Activated T-cell treated with anti-CD3 and anti-CD28 coated beads, Interleukin-2, amount 50 U/mL, for 4 hours (primary cell): ENCODE results near the gene TSN. TPM values are rescaled to one million over a fixed set of nuclear protein-coding genes. Genes with fewer than 3 reads are reported as not detected.
"Not testable (repeated sequence)": the region's sequence is repeated elsewhere in the genome, so short reads cannot be mapped to it uniquely, and the experiment has no call there.

Source experiments
- ATAC-seq, 2 donors: fragments of 200-7000 bp; cut with Tn5 transposase; one replicate each; pipeline ENCODE4 v1.10.0; 2021
- DNase-seq: peaks from one replicate; pipeline ENCODE4 v3.0.0-alpha.2; 2020
- H3K27me3 Mint-ChIP-seq: one replicate; pipeline ENCODE4 v1.8.0; 2021; ENCODE audit warnings: low read depth, mixed read lengths
- H3K36me3 Mint-ChIP-seq: one replicate; pipeline ENCODE4 v1.8.0; 2022; ENCODE audit warnings: mixed read lengths; ENCODE audit not compliant: insufficient read depth
- H3K4me1 Mint-ChIP-seq: one replicate; pipeline ENCODE4 v1.8.0; 2021; ENCODE audit warnings: low read depth, mixed read lengths
- H3K4me3 Mint-ChIP-seq: one replicate; pipeline ENCODE4 v1.8.0; 2021; ENCODE audit warnings: mild to moderate bottlenecking, moderate library complexity, mixed read lengths
- H3K9me3 Mint-ChIP-seq: one replicate; pipeline ENCODE4 v1.8.0; 2021; ENCODE audit warnings: mixed read lengths
- total RNA-seq, 3 donors: library from RNA; stranded (reverse); gene quantifications; one replicate each; pipeline ENCODE4 v1.2.1, GENCODE V29; 2021

TSN gene
- total RNA-seq, 3 donors from 2014 or later: 93.3 to 108 (median 95.2) TPM

DNA sequence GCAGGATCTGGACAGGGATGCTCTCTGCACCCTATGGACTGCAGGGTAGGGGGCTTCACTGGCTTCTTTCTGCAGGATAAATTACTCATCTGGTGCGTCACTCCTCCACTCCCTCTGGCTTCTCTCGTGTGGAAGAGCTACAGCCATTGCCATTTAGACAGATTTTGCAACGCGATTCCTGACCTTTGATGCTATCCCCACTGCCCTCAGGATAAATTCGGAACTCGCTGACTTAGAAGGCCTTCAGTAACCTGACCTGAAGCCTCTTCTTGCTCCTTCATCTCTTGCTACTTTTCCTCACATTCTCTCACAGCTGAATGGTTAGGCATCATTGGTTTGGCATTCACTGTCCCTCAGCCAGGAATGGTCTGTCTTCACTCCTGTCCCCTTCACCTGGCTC is 24.1 kb upstream of the TSN start:
- H3K4me3 Mint-ChIP-seq: no peak overlapping the region
- no peaks in the 10 kb centered on the region for H3K9me3 Mint-ChIP-seq
- DNase-seq: no peak
- H3K27me3 Mint-ChIP-seq: no peaks in the 10 kb centered on the region
- H3K36me3 Mint-ChIP-seq: peaks cover 48% of the 10 kb centered on the region
- peaks cover 39% of the 10 kb centered on the region for H3K4me1 Mint-ChIP-seq
- ATAC-seq: no peak

GRCh38 chr2:121734544-121734943 is 20.9 kb upstream of the TSN start:
- H3K27me3 Mint-ChIP-seq, DNase-seq, H3K9me3 Mint-ChIP-seq, ATAC-seq: not testable (repeated sequence)
- Mint-ChIP-seq H3K36me3 (peaks cover 34% of the 10 kb centered on the region), H3K4me1 (peaks cover 47% of the 10 kb centered on the region), H3K4me3 (peak overlapping the region; percentile 97)

DNA sequence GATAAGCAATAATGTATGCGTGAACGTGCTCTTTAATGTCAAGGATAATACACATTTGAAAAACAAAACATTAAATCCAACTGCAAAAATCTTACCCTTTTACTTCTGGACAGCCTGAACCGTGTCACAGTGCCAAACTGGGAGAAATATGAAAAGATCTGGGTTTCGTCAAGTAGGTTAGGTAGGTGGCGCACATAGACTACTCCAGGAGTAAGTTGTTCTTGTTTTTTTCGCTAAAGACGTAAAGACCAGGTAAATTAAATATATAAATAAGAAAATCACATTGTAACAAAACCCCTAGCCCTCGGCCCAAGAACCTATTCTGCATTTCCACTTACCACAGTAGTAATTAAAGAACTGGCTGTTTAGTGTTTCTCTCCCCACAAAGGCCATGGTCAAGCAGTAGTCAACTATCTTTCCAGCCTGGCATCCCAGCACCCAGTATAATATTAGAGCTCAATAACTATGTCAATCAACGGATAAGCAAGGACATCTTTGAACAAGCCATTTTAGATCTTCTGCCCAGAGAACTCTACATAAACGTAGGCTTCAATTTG is 19.9 kb upstream of the TSN start:
- ATAC-seq (no peak), DNase-seq (no peak)
- Mint-ChIP-seq H3K9me3 (no peaks in the 10 kb centered on the region), H3K4me1 (peaks cover 48% of the 10 kb centered on the region), H3K36me3 (peaks cover 30% of the 10 kb centered on the region), H3K4me3 (peak overlapping the region; percentile 97), H3K27me3 (no peaks in the 10 kb centered on the region)

- DNase-seq (no peak), ATAC-seq (no peak)
- Mint-ChIP-seq H3K4me1 (peaks cover 44% of the 10 kb centered on the region), H3K36me3 (peaks cover 25% of the 10 kb centered on the region), H3K4me3 (peak overlapping the region; percentile 97), H3K9me3 (no peaks in the 10 kb centered on the region), H3K27me3 (no peaks in the 10 kb centered on the region)
Measured at GRCh38 chr2:121736140-121736461, 19.4 kb upstream of the TSN start.

GRCh38 chr2:121736462-121737336 is 18.8 kb upstream of the TSN start, which contains the start of gene NIFK:
Gene NIFK (minus strand): TSS chr2:121736875. CDS start chr2:121736850, 25 bp downstream.
- ATAC-seq: peak; percentile 92 to 94
- DNase-seq: peak; percentile 100
- Mint-ChIP-seq H3K36me3 (peaks cover 20% of the 10 kb centered on the region), H3K27me3 (no peaks in the 10 kb centered on the region), H3K4me3 (peak within 1 kb of the TSS; percentile 97), H3K4me1 (peaks cover 38% of the 10 kb centered on the region), H3K9me3 (no peaks in the 10 kb centered on the region)

DNA sequence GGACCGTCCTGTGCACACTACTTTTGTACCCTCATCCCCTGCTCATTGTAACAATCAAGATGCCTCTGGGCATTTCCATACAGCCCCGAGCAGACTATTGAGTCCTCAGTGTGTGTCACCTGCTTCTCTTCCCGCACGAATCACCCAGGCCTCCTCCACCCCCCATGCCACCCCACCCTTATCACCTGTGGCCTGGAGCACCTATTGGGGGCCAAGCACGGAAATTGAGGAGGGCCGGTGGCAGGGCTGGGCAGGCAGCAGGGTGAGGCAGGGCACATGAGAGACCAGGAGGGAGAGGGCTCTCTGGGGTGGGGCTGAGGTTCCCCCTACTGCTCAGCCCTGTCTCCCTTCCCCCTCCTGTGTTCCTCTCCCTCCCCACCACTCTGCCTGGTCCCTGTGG is 14.5 kb upstream of the TSN start:
- Mint-ChIP-seq H3K4me1 (peaks cover 16% of the 10 kb centered on the region), H3K4me3 (no peak overlapping the region), H3K27me3 (no peaks in the 10 kb centered on the region), H3K9me3 (no peaks in the 10 kb centered on the region), H3K36me3 (no peaks in the 10 kb centered on the region)
- no peak for ATAC-seq
- no peak for DNase-seq

GRCh38 chr2:121741450-121741849 is 14.0 kb upstream of the TSN start:
- Mint-ChIP-seq H3K27me3 (no peaks in the 10 kb centered on the region), H3K4me3 (no peak overlapping the region), H3K4me1 (peaks cover 19% of the 10 kb centered on the region), H3K9me3 (no peaks in the 10 kb centered on the region), H3K36me3 (no peaks in the 10 kb centered on the region)
- DNase-seq: no peak
- ATAC-seq: no peak

DNA sequence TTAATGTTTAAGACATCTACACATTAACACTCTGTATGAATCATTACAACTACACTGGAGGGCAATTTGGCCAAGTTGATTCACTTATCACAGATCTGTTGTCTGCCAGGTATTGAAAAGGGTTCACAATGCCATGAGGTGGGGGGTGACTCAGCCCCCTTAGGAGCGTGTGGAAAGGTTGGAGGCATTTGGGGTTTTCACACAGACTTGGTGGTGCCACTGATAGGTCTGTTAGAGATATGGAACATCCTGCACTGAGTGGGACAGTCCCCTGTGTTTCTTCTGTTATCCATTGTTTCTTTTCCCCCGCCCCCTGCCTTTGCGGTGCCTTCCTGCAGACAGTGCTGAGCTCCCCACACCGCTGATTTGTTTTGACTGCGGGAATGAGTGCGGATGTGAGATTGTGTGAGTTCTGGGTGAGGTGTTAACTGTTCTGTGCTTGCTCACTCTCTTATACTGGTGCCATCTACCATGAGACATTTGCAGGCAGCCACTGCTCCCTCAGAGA is 9.3 kb upstream of the TSN start:
- Mint-ChIP-seq H3K27me3 (no peaks in the 10 kb centered on the region), H3K9me3 (no peaks in the 10 kb centered on the region), H3K4me1 (peaks cover 5% of the 10 kb centered on the region), H3K4me3 (no peak overlapping the region), H3K36me3 (no peaks in the 10 kb centered on the region)
- peak; percentile 77 to 81 for ATAC-seq
- no peak for DNase-seq

DNA sequence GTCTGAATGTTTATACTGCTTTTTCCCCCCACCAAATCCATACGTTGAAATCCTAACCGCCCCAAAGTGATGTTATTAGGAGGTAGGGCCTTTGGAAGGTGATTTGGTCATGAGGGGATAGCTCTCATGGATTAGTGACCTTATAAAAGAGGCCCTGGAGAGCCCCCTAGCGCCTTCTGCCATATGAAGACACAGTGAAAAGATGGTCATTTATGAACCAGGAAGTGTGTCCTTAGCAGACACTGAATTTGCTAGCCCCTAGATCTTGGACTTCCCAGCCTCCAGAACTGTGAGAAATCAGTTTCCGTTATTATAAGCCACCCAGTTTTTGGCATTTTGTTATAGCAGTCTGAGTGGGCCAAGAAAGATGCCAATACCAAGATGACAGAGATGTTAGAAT is 7.2 kb upstream of the TSN start:
- Mint-ChIP-seq H3K4me1 (peaks cover 5% of the 10 kb centered on the region), H3K9me3 (no peaks in the 10 kb centered on the region), H3K27me3 (no peaks in the 10 kb centered on the region), H3K36me3 (no peaks in the 10 kb centered on the region), H3K4me3 (no peak overlapping the region)
- no peak for DNase-seq
- ATAC-seq: no peak

- no peaks in the 10 kb centered on the region for H3K9me3 Mint-ChIP-seq
- ATAC-seq (no peak), DNase-seq (no peak)
- peaks cover 1% of the 10 kb centered on the region for H3K36me3 Mint-ChIP-seq
- H3K4me1 Mint-ChIP-seq: peaks cover 25% of the 10 kb centered on the region
- H3K27me3 Mint-ChIP-seq: no peaks in the 10 kb centered on the region
- peak overlapping the region; percentile 91 for H3K4me3 Mint-ChIP-seq
Measured at GRCh38 chr2:121754851-121755236, 607 bp upstream of the TSN start.

DNA sequence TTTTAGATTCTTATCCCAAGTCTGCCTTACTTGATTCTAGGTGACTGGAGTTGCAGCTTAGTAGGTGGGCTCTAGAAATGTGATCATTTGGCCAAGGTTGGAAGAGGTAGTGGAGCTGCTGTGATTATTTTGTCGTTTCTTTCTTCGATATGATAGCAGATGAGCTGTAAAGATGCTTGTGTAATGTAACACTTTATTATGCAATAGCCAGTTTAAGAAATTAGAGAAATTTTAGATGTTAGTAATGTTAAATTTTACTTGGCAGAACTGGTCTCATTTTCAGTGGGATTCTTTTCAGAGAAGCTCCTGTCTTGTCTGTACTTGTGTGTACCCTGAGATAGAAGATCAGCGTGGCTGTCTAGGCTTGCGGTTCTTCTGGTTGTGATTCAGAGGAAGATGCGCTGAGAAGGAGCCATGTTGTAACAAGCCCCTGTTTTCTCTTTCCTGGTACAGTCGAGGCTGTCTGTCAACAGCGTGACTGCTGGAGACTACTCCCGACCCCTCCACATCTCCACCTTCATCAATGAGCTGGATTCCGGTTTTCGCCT is 9.3 kb downstream of the TSN start:
- no peak for ATAC-seq
- H3K36me3 Mint-ChIP-seq: peaks cover 40% of the 10 kb centered on the region
- no peak overlapping the region for H3K4me3 Mint-ChIP-seq
- peaks cover 4% of the 10 kb centered on the region for H3K4me1 Mint-ChIP-seq
- H3K9me3 Mint-ChIP-seq: no peaks in the 10 kb centered on the region
- no peaks in the 10 kb centered on the region for H3K27me3 Mint-ChIP-seq
- DNase-seq: no peak

GRCh38 chr2:121766624-121767023 is 11.2 kb downstream of the TSN start:
- Mint-ChIP-seq H3K36me3 (peaks cover 43% of the 10 kb centered on the region), H3K4me1 (no peaks in the 10 kb centered on the region), H3K27me3 (no peaks in the 10 kb centered on the region), H3K9me3 (no peaks in the 10 kb centered on the region), H3K4me3 (no peak overlapping the region)
- DNase-seq (no peak), ATAC-seq (no peak)

- DNase-seq (no peak), ATAC-seq (no peak)
- no peak overlapping the region for H3K4me3 Mint-ChIP-seq
- no peaks in the 10 kb centered on the region for H3K4me1 Mint-ChIP-seq
- H3K27me3 Mint-ChIP-seq: no peaks in the 10 kb centered on the region
- peaks cover 41% of the 10 kb centered on the region for H3K36me3 Mint-ChIP-seq
- H3K9me3 Mint-ChIP-seq: no peaks in the 10 kb centered on the region
Measured at GRCh38 chr2:121768143-121768755, 12.8 kb downstream of the TSN start.

GRCh38 chr2:121771976-121772742 is 16.7 kb downstream of the TSN start:
- no peak overlapping the region for H3K4me3 Mint-ChIP-seq

More at GRCh38 chr2:121771976-121772742, 16.7 kb downstream of the TSN start:
- Mint-ChIP-seq H3K4me1 (no peaks in the 10 kb centered on the region), H3K36me3 (peaks cover 26% of the 10 kb centered on the region), H3K27me3 (no peaks in the 10 kb centered on the region), H3K9me3 (no peaks in the 10 kb centered on the region)
- no peak for DNase-seq
- no peak for ATAC-seq
